Vagina (tissue), 2 donors: ENCODE data around the gene ZNF784.

Experiments used
- POLR2A ChIP-seq, 2 donors: fragments of 450-650 bp; IDR thresholded peaks; one replicate each; pipeline ENCODE4 v1.6.1; 2017; ENCODE audit warnings: antibody characterized with exemption in 2 of 2, mild to moderate bottlenecking in 2 of 2, moderate library complexity in 2 of 2
- POLR2AphosphoS5 ChIP-seq, 2 donors: sonication (generic); formaldehyde crosslinking; IDR thresholded peaks; one replicate each; pipeline ENCODE4 v1.9.0; 2017; ENCODE audit warnings: antibody characterized with exemption in 2 of 2, mild to moderate bottlenecking in 2 of 2, low read depth in 1 of 2; ENCODE audit not compliant: insufficient read depth in 1 of 2
- TF ChIP-seq, protein P1 (sequence below), 3 experiments: fragments of 450-650 bp in 2 of 3; fragments of 200-600 bp in 1 of 3; sonication (generic) in 1 of 3; IDR thresholded peaks; one replicate each; pipeline ENCODE4 v1.5.1; 2017 to 2019; ENCODE audit warnings: antibody characterized with exemption in 3 of 3, mild to moderate bottlenecking in 2 of 3, moderate library complexity in 2 of 3

DNA sequence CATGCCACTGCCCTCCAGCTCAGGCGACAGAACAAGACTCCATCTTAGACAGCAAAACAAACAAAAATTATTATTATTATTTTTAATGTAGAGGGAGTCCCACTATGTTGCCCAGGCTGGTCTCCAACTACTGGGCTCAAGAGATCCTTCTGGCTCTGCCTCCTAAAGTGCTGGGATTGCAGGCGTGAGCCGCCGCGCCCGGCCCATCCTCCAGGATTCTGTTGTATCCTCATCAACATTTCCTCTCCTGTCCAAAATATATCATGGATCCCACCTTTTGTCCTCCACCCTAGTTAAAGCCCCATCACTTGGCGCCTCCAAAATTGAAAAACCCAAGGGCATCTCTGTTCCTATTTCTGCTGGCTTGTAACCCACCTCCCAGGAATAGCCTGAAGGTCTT is 1.2 kb downstream of the ZNF784 start:
- TF ChIP-seq POLR2A (IDR thresholded peaks at IDR 0.05) (no peak), POLR2AphosphoS5 (IDR thresholded peaks at IDR 0.05; ENCODE audit: insufficient read depth in 1 of 2, low read depth in 1 of 2) (no peak)
- TF ChIP-seq, protein P1, sequence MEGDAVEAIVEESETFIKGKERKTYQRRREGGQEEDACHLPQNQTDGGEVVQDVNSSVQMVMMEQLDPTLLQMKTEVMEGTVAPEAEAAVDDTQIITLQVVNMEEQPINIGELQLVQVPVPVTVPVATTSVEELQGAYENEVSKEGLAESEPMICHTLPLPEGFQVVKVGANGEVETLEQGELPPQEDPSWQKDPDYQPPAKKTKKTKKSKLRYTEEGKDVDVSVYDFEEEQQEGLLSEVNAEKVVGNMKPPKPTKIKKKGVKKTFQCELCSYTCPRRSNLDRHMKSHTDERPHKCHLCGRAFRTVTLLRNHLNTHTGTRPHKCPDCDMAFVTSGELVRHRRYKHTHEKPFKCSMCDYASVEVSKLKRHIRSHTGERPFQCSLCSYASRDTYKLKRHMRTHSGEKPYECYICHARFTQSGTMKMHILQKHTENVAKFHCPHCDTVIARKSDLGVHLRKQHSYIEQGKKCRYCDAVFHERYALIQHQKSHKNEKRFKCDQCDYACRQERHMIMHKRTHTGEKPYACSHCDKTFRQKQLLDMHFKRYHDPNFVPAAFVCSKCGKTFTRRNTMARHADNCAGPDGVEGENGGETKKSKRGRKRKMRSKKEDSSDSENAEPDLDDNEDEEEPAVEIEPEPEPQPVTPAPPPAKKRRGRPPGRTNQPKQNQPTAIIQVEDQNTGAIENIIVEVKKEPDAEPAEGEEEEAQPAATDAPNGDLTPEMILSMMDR (IDR thresholded peaks at IDR 0.05): no peak
